ENCODE measurements around the gene SNAI1. TPM values are rescaled to one million over a fixed set of nuclear protein-coding genes. Genes with fewer than 3 reads are reported as not detected.
A peak's percentile ranks its signal among the peaks of the same experiment; 100 is the strongest.

Gene SNAI1
- total and polyA plus RNA-seq, 12 donors: 0.59 to 7.6 (median 2.7) TPM

GRCh38 chr20:50015993-50016770, 33.4 kb downstream of the SNAI1 start:
- no peak for TF ChIP-seq CTCF (IDR thresholded peaks at IDR 0.05)
- H3K27ac ChIP-seq: peak overlapping the region in 1 of 10 donors; percentile 7
- no peaks in the 10 kb centered on the region for H3K9me3 ChIP-seq
- peak in 7 of 8 donors; percentile 37 to 64 (median 53) for ATAC-seq
- H3K36me3 ChIP-seq: no peaks in the 10 kb centered on the region
- intact Hi-C loops (cut with DNase I): no loop called here
- peaks cover 0 to 40% (median 14%) of the 10 kb centered on the region in 9 donors for H3K4me1 ChIP-seq
- H3K4me3 ChIP-seq: no peak overlapping the region
- no peaks in the 10 kb centered on the region for H3K27me3 ChIP-seq
- peak in 1 of 2 donors; percentile 44 for DNase-seq
- 41 to 57% methylated on average over 18 of the region's 18 CpGs for WGBS, 2 donors

GRCh38 chr20:50017160-50017559, 34.4 kb downstream of the SNAI1 start:
- Histone ChIP-seq H3K27me3 (no peaks in the 10 kb centered on the region), H3K4me1 (peaks cover 0 to 40% (median 14%) of the 10 kb centered on the region in 9 donors), H3K4me3 (no peak overlapping the region), H3K9me3 (no peaks in the 10 kb centered on the region), H3K27ac (peak overlapping the region in 1 of 10 donors; percentile 49), H3K36me3 (no peaks in the 10 kb centered on the region)
- TF ChIP-seq CTCF (IDR thresholded peaks at IDR 0.05): no peak
- DNase-seq (no peak), ATAC-seq (no peak)
- 91 to 92% methylated on average over 5 of the region's 5 CpGs for WGBS, 2 donors
- intact Hi-C loops (cut with DNase I): no loop called here

- 60 to 73% methylated on average over 4 of the region's 4 CpGs for WGBS, 2 donors
- Histone ChIP-seq H3K4me1 (peaks cover 0 to 36% (median 9%) of the 10 kb centered on the region in 9 donors), H3K36me3 (no peaks in the 10 kb centered on the region), H3K27me3 (no peaks in the 10 kb centered on the region), H3K27ac (peak overlapping the region in 2 of 10 donors; percentile 43 to 49), H3K4me3 (no peak overlapping the region), H3K9me3 (no peaks in the 10 kb centered on the region)
- ATAC-seq: peak in 2 of 8 donors; percentile 36 to 38
- intact Hi-C loops (cut with DNase I): no loop called here
- DNase-seq: peak in 1 of 2 donors; percentile 25
- no peak for TF ChIP-seq CTCF (IDR thresholded peaks at IDR 0.05)
Measured at GRCh38 chr20:50017576-50018248, 34.9 kb downstream of the SNAI1 start.

GRCh38 chr20:50019466-50020256, 36.9 kb downstream of the SNAI1 start:
- no peak overlapping the region for H3K4me3 ChIP-seq
- intact Hi-C loops (cut with DNase I): no loop called here
- H3K27ac ChIP-seq: peak overlapping the region in 1 of 10 donors; percentile 58
- WGBS, 2 donors: 85 to 86% methylated on average over 13 of the region's 13 CpGs
- H3K36me3 ChIP-seq: no peaks in the 10 kb centered on the region
- no peaks in the 10 kb centered on the region for H3K27me3 ChIP-seq
- H3K9me3 ChIP-seq: no peaks in the 10 kb centered on the region
- DNase-seq (peak; percentile 29 to 63), ATAC-seq (peak in 5 of 8 donors; percentile 70 to 82 (median 80))
- TF ChIP-seq CTCF (IDR thresholded peaks at IDR 0.05): no peak
- peaks cover 0 to 30% (median 8%) of the 10 kb centered on the region in 9 donors for H3K4me1 ChIP-seq
